Cardiac septum (tissue), 1 donor: Measurements from ENCODE around the gene CRIP3. TPM values are rescaled to one million over a fixed set of nuclear protein-coding genes. Genes with fewer than 3 reads are reported as not detected.
"Not testable (repeated sequence)": the region's sequence is repeated elsewhere in the genome, so short reads cannot be mapped to it uniquely, and the experiment has no call there.

Experiments
- DNase-seq: peaks from one replicate; pipeline ENCODE4 v3.0.0-alpha.2; 2020; ENCODE audit warnings: low spot score
- intact Hi-C: fragments of 100-400 bp; cut with DNase I; formaldehyde crosslinking; loops from one replicate; pipeline ENCODE4 v1.14.0; 2022
- long read RNA-seq: library from polyadenylated mRNA; unstranded; transcript quantifications from one replicate; pipeline ENCODE4 v2.0.0, GENCODE V29; 2021
- total RNA-seq: library from RNA; stranded (reverse); fragmentation: NEBNext Ultra II Directional; extraction: Animal tissue kit (Norgen Biotek cat#: 25700); gene quantifications from one replicate; pipeline ENCODE4 v1.2.1, GENCODE V29; 2021
- donor health status: DM: no; HTN: no; CAD: no.

CRIP3 gene
- 11.2 TPM for total RNA-seq
- long read RNA-seq, partial matches to known transcripts: 0 of 6 reads
- long read RNA-seq, other reads (novel, unspliced or antisense): 5 of 6 reads

GRCh38 chr6:43308101-43308989 lies at the start of gene CRIP3:
Gene CRIP3 (minus strand): TSS chr6:43308826. CDS start chr6:43308792, 34 bp downstream.
- DNase-seq: peak; percentile 83
- intact Hi-C loops: no loop called here

GRCh38 chr6:43355862-43356590 lies 47.4 kb upstream of the CRIP3 start:
- DNase-seq: no peak

GRCh38 chr6:43351951-43352350 lies 43.3 kb upstream of the CRIP3 start:
- intact Hi-C loops, DNase-seq: not testable (repeated sequence)

More at GRCh38 chr6:43355862-43356590, 47.4 kb upstream of the CRIP3 start:
- intact Hi-C loops: loop anchor here (5.0 kb wide), 1 partner anchor 94 kb away; no protein-coding TSS in a partner anchor

- intact Hi-C loops: no loop called here
Measured at GRCh38 chr6:43347444-43347843, 38.8 kb upstream of the CRIP3 start.

GRCh38 chr6:43347021-43347420 lies 38.4 kb upstream of the CRIP3 start:
- intact Hi-C loops: no loop called here
- no peak for DNase-seq

More at GRCh38 chr6:43347444-43347843, 38.8 kb upstream of the CRIP3 start:
- DNase-seq: no peak

- intact Hi-C loops, DNase-seq: not testable (repeated sequence)
Measured at GRCh38 chr6:43346243-43346642, 37.6 kb upstream of the CRIP3 start.

GRCh38 chr6:43339168-43339567 lies 30.5 kb upstream of the CRIP3 start:
- intact Hi-C loops: loop anchor here (10.0 kb wide), 1 partner anchor 434 kb away; no protein-coding TSS in a partner anchor
- DNase-seq: no peak

- no peak for DNase-seq
- intact Hi-C loops: loop anchor here (10.0 kb wide), 1 partner anchor 433 kb away; no protein-coding TSS in a partner anchor
Measured at GRCh38 chr6:43338243-43338642, 29.6 kb upstream of the CRIP3 start.

GRCh38 chr6:43336382-43336781 lies 27.8 kb upstream of the CRIP3 start:
- intact Hi-C loops: loop anchor here (10.0 kb wide), 1 partner anchor 432 kb away; no protein-coding TSS in a partner anchor
- no peak for DNase-seq

- intact Hi-C loops: loop anchor here (10.0 kb wide), 1 partner anchor 431 kb away; no protein-coding TSS in a partner anchor
Measured at GRCh38 chr6:43335469-43335868, 26.8 kb upstream of the CRIP3 start.

GRCh38 chr6:43334466-43335095 lies 26.0 kb upstream of the CRIP3 start:
- no peak for DNase-seq
- intact Hi-C loops: loop anchor here (10.0 kb wide), 1 partner anchor 430 kb away; no protein-coding TSS in a partner anchor

More at GRCh38 chr6:43335469-43335868, 26.8 kb upstream of the CRIP3 start:
- no peak for DNase-seq

- intact Hi-C loops: loop anchor here (10.0 kb wide), 1 partner anchor 427 kb away; no protein-coding TSS in a partner anchor
- DNase-seq: no peak
Measured at GRCh38 chr6:43331891-43332290, 23.3 kb upstream of the CRIP3 start.

GRCh38 chr6:43331470-43331869 lies 22.8 kb upstream of the CRIP3 start:
- intact Hi-C loops: loop anchor here (10.0 kb wide), 1 partner anchor 427 kb away; no protein-coding TSS in a partner anchor
- DNase-seq: no peak

GRCh38 chr6:43328528-43328927 lies 19.9 kb upstream of the CRIP3 start:
- intact Hi-C loops: loop anchor here (2.0 kb wide), 1 partner anchor 60 kb away; no protein-coding TSS in a partner anchor
- no peak for DNase-seq

GRCh38 chr6:43325876-43326275 lies 17.2 kb upstream of the CRIP3 start:
- DNase-seq: no peak
- intact Hi-C loops: no loop called here

GRCh38 chr6:43318011-43318410 lies 9.4 kb upstream of the CRIP3 start:
- intact Hi-C loops: no loop called here

GRCh38 chr6:43313813-43314212 lies 5.2 kb upstream of the CRIP3 start:
- intact Hi-C loops: no loop called here
- DNase-seq: no peak

More at GRCh38 chr6:43318011-43318410, 9.4 kb upstream of the CRIP3 start:
- DNase-seq: no peak

- intact Hi-C loops: no loop called here
- no peak for DNase-seq
Measured at GRCh38 chr6:43311666-43312065, 3.0 kb upstream of the CRIP3 start.

- no peak for DNase-seq
- intact Hi-C loops: no loop called here
Measured at GRCh38 chr6:43310624-43311023, 2.0 kb upstream of the CRIP3 start.
